DMS79 treated with DMSO at 0.1 percent for 48 hours (cell line): ENCODE results near the gene SUPT4H1.

Source experiments
- DNase-seq: peaks from one replicate; lab custom pipeline; 2025; lab: John Stamatoyannopoulos, UW

SUPT4H1 gene

DNA sequence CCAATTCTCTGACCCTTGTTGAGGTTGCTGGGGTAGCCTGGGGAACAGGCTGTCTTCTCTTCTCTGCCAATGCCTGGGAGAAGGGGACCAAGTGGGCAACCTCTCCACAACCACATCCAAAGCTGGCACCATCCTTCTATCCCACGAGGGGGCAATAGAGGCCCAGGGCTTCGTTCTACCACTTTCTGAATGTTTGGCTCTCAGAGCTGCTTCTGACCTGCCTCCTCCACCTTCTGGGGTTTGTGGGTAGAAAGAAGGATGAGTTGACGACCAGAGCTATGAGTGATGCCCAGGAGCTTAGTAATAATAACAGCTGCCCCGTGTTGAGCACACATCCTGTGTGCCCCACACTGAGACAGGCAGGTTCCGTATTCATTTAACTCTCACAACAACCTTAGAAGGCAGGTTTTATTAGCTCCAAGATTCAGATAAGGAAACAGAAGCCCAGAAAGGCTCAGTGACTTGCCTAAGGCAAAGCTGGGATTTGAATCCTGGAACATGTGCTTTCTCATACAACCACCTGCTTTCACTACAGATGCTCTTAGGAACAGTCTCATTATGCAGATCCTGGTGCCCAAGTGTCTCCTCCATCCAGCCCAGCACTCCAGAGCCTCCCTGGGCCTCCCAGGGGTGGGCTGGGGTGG lies 34.5 kb downstream of the SUPT4H1 start:
- no peak for DNase-seq

GRCh38 chr17:58316260-58316960 lies 35.6 kb downstream of the SUPT4H1 start:
- DNase-seq: no peak

- no peak for DNase-seq
Measured at GRCh38 chr17:58315750-58316149, 36.3 kb downstream of the SUPT4H1 start.

DNA sequence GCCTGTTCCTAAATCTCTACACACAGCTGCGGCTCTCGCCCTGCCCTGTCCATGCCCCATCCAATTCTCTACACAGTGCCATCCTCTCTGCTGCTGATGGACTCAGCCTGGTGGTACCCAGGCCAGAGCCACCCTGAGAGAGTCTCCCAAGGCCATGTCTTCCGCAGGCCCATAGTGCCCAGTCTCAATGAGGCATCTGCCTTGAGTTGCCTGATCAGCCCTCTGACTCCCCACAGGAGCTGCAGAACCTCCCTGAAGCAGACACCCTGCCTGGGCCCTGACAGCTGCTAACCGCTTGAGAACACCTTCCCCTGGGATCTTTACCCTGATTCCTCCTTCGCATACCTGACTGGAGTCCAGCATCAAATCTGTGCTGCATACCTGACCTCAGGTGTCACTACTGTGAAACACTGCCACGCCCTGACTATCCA lies 36.7 kb downstream of the SUPT4H1 start:
- no peak for DNase-seq

- no peak for DNase-seq
Measured at GRCh38 chr17:58314706-58315015, 37.3 kb downstream of the SUPT4H1 start.

DNA sequence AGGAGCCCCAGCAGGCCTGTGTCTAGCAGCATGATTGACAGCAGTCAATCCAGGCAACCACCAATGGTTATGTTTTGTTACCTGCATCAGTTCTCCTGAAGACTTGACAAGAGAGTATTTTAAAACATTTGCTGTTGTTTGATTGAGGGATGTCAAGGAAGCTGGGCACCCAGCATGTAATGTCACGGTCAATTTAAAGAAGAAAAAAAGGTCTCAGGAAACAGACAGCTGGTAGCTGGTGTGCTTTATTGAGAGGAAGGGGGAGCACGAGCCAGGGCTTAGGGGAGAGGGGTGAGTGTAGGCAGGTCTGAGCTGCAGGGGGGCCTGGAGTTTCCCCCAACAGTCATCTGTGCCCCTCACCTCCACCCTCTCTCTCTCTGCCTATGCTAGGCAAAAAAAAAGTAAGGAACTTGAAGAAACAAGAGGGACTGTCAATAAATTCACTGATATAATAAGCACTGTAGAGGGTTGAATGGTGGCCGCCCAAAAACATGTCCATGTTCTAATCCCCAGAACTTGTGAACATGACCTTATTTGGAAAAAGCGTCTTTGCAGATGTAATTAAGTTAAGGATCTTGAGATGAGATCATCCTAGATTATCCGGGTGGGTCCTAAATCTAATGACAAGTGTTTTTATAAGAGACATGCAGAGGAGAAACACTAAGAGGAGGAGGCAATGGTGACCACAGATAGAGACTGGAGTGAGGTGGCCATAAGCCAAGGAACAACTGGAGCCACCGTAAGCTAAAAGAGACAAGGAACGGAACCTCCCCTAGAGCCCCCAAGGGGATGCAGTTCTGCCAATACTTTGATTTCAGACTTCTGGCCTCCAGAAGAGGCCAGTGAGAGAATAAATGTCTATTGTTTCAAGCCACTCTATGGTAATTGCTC lies 37.9 kb downstream of the SUPT4H1 start:
- peak; percentile 39 for DNase-seq

GRCh38 chr17:58312829-58313228 lies 39.2 kb downstream of the SUPT4H1 start:
- no peak for DNase-seq

- DNase-seq: no peak
Measured at GRCh38 chr17:58312021-58312630, 39.9 kb downstream of the SUPT4H1 start.

DNA sequence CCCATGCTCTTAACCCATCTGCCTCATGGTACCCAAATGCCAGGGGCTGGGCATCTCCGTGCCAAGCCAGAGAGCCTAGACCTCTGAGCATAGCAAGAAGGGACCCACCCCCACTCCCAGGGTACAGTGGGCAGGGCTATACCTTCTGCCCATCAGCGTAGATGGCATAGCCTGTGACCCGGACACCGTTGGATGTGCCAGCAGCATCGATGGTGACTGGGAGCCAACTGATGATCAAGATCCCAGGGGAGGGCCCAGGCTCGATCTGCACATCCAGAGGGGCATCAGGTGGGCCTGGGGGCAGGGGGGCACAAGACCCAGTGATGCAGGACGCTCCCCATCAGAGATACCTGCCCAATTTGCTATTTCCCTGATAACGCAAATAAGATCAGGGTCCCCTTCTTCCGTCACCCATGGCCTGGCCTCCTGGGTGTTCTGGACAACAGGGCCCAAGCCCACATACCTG lies 40.5 kb downstream of the SUPT4H1 start:
- no peak for DNase-seq

GRCh38 chr17:58310511-58311428 lies 41.2 kb downstream of the SUPT4H1 start:
- no peak for DNase-seq

GRCh38 chr17:58309918-58310259 lies 42.1 kb downstream of the SUPT4H1 start:
- DNase-seq: no peak

- no peak for DNase-seq
Measured at GRCh38 chr17:58308985-58309917, 42.8 kb downstream of the SUPT4H1 start.

DNA sequence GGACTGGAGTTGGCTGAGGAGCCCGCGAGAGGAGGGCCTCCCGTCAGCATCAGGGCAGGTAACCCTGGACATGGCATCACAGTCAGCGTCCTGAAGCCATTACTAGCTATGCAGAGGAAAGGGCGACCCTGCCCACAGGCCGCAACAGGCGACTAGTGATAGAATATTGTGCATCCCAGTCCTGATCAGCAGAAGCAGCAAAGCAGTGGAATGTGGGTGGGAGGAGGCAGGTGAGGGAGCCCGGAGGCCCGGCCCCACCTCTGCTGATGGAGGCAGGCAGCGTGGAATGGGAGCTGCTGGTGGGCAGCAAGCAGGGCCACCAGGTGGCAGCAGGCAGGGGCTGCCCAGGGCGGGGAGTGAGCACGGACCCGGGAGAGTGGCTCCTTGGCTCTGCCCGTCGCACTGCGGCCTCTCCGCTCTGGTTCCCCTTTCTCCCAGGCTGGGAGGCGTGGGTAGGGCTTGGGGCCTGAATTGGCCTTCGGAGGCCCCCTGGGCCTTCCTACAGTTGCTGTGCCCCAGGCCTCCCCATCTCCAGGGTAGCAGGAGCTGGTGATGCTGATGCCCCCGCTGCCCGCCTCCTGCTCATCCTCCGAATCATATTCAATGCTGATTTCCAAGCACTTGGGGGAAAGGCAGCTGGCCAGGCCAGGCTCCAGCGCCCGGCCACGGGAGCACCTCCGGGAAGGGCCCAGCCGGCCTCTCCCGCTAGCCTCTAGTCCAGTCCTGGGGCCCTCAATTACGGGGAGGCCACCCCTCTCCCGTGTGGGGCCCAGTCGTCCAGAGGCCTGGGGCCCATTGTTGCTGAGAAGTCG lies 43.6 kb downstream of the SUPT4H1 start:
- no peak for DNase-seq

DNA sequence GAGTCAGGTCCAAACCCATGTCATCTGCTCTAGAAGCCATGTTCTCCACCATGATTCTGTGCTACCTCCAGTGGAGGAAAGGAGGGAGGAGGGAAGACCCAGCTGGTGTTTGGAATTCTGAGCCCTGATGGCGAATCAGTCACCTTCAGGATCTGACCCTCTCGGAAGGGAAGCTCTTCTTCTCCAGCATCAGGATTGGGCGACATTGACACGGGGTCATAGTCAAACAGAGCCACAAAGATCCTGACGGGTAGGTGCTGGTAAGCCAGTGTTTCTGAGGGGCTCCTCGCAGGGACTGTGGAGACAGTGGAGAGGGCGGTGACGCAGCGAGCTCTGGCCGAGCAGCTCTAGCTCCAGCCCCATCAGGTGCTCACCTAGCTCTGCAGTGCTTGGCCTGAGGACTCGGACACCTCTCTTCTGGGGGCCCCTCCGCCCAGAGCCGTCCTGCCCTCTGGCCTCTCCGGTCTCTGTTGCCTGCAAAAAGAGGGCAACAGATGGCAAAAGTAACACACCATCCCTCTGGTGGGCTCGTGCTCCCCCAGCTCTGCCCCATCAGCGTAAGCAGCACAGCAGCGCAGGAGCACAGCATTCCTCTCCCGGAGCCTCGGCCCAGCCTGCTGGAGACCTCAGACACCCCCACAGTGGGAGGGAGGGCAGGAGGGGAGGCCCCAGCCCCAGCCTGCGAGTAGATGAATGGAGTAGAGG lies 44.4 kb downstream of the SUPT4H1 start:
- no peak for DNase-seq

DNA sequence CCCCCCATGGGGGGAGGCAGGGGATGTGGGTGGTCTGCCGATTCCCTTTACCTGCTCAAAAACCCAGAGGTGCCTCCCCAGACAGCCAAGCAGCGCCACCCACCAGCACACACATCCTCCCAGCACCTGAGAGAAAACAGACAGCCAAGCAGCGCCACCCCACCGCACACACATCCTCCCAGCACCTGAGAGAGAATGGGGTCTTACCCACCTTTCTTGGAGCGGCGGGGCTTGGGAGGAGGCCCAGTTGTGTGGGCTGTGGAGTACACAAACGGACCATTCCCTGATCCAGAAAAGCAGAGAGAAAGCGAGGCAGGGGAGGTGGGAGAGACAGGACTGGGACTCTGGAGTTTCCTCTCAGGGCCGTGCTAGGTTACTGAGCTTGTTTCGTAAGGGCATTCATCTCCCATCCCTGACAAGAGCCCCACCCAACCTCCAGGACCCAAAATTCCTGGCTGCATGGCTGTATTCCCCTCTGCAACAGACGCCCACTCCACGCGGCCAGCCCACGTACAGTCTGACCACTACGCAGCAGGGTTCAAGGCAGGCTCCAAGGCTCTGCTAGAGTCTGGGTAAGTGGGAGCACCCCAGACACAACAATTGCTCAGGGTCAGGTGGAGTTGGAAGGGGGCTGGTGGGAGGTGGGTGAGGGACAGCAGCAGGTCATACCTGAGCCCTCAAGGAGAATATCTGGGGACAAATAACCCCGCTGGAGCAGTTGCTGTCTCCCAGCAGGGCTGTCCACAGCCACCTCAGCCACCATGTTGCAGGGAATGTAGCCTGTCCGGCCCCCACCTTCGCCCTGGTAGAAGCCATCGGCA lies 45.7 kb downstream of the SUPT4H1 start:
- DNase-seq: no peak

DNA sequence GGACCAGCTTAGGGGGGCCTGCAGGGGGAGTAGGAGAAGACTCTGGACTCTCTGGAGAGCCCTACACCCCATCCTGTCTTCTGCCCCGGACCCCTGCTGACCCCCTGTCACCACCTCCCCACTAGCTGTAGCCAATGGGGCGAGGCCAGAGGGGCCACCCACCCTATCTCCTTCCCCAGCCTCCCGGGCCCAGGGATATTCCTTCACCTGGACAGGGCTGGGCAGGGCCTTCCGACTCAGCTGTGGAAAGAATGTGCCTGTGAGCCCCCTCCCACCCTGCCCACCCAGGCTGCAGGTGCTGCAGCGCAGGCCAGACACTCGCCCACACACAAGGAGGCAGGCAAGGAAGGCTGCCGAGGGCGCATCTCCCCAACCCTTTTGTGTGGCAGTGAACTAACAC lies 46.4 kb downstream of the SUPT4H1 start:
- DNase-seq: no peak

DNA sequence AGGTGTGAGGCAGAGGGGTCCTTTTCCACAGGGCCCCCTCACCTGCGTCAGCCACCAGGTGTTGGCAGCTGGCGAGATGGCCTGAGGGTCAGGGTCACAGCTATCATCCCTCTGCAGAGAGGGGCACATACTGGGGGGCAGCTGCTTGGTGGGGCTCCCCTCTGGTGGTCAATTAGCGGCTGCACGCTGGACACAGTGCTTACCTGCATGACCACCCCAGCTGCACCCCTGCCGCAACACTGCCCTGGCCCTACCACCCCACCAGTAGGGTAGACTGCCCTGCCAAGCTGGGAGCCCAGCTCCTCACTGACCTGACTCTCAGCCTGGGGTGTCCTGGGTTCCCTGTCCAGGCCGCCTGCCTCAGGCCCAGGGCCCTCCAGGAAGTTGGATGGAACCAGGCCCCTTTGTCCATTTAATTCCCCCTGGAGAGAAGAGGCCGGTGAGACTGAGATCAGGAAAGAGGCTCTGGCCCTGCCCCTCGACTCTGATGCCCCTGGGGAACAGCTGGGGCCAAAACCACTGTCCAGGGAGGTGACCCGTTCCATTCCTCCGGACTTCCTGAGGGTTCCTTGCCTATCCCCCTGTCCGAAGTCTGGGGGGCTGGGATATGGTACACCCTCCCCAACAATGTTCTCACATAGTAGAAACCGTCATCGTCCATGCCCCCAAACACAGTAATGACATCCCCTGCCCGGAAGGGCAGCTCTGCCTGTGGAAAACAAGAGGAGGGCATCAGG lies 47.1 kb downstream of the SUPT4H1 start:
- DNase-seq: no peak
